IPS-11a (cell line): ENCODE results near the gene FOXD4L4.
"Not testable (repeated sequence)": the region's sequence is repeated elsewhere in the genome, so short reads cannot be mapped to it uniquely, and the experiment has no call there.

Source experiments
- H3K4me3 ChIP-seq: one replicate; pipeline ENCODE4 v1.5.1; 2013; ENCODE audit warnings: low read depth, low read length, control low read depth

FOXD4L4 gene

DNA sequence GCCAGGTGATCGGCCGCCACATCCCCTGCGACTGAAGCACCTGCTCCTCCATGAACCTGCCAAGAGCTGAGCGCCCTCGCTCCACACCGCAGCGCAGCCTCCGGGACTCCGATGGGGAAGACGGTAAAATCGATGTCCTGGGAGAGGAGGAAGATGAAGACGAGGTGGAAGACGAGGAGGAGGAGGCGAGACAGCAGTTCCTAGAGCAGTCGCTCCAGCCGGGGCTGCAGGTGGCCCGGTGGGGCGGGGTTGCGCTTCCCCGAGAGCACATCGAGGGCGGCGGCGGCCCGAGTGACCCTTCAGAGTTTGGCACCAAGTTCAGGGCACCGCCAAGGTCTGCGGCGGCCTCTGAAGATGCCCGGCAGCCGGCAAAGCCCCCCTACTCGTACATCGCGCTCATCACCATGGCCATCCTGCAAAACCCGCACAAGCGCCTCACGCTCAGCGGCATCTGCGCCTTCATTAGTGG lies at the start of gene FOXD4L4:
Gene FOXD4L4, plus strand, starts transcription at position 51 of the 469 bp plus-strand sequence. Its CDS starts 0 bp downstream, at position 51.
- not testable (repeated sequence) for H3K4me3 ChIP-seq

DNA sequence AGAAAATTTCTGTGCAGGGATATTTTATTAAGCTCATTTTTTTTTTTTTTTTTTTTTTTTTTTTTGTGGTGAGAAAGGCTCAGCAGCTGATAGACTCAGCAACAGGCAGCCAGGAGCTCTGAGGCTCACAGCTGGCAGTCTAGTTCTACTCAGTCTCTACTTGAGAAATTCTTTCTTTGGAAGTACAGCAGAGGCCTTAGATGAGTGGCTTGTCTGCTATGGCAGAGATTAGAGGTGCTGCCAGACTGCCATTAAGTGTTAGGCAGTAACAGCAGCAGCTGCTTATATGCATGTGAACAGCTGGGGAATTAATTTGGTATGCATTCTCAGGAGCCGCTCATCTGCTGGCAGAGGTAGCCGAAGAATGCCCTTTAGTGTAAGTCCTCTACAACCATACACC lies 33.4 kb upstream of the FOXD4L4 start:
- H3K4me3 ChIP-seq: not testable (repeated sequence)

GRCh38 chr9:65714445-65714844 lies 22.5 kb upstream of the FOXD4L4 start:
- not testable (repeated sequence) for H3K4me3 ChIP-seq

- H3K4me3 ChIP-seq: not testable (repeated sequence)
Observed at GRCh38 chr9:65738133-65738532, 1.2 kb downstream of the FOXD4L4 start.
